OCI-LY1 (cell line): ENCODE results near the gene SSNA1.
A peak's percentile ranks its signal among the peaks of the same experiment; 100 is the strongest.

ENCODE experiments used
- H2AFZ ChIP-seq: fragments of 200-600 bp; sonication (generic), shearing (Covaris generic); 2 replicates; pipeline ENCODE4 v1.6.0; 2014; ENCODE audit warnings: antibody characterized with exemption, mild to moderate bottlenecking, low read length
- H3F3A ChIP-seq: fragments of 200-600 bp; sonication (generic), shearing (Covaris generic); 2 replicates; pipeline ENCODE4 v1.6.0; 2014; ENCODE audit warnings: mild to moderate bottlenecking, antibody characterized with exemption, low read length, moderate library complexity; ENCODE audit not compliant: insufficient read depth
- H3K27ac ChIP-seq: fragments of 200-600 bp; sonication (generic); 2 replicates; pipeline ENCODE4 v1.5.1; 2014; ENCODE audit warnings: low read length, mixed run types, mild to moderate bottlenecking, low read depth; ENCODE audit not compliant: poor library complexity, severe bottlenecking
- H3K27me3 ChIP-seq: fragments of 200-600 bp; sonication (generic); 2 replicates; pipeline ENCODE4 v1.6.0; 2014; ENCODE audit warnings: antibody characterized with exemption, mild to moderate bottlenecking, low read length, moderate library complexity; ENCODE audit not compliant: insufficient read depth
- H3K36me3 ChIP-seq: fragments of 200-600 bp; sonication (generic); 2 replicates; pipeline ENCODE4 v1.6.1; 2014; ENCODE audit warnings: mild to moderate bottlenecking, antibody characterized with exemption, low read length, moderate library complexity, mixed read lengths; ENCODE audit not compliant: insufficient read depth
- H3K4me1 ChIP-seq: fragments of 200-600 bp; sonication (generic); 2 replicates; pipeline ENCODE4 v1.5.1; 2014; ENCODE audit warnings: mild to moderate bottlenecking, low read length, moderate library complexity; ENCODE audit not compliant: insufficient read depth, severe bottlenecking
- H3K4me2 ChIP-seq: fragments of 200-600 bp; sonication (generic), shearing (Covaris generic); 2 replicates; pipeline ENCODE4 v1.6.1; 2014; ENCODE audit warnings: low read length
- H3K4me3 ChIP-seq: fragments of 200-600 bp; sonication (generic); 2 replicates; pipeline ENCODE4 v1.5.1; 2014; ENCODE audit warnings: low read length, low read depth, mild to moderate bottlenecking, mixed read lengths; ENCODE audit not compliant: poor library complexity, severe bottlenecking
- H3K79me2 ChIP-seq: fragments of 200-600 bp; shearing (Covaris generic); 2 replicates; pipeline ENCODE4 v1.6.1; 2016; ENCODE audit warnings: mixed run types, low read length, mixed read lengths; ENCODE audit not compliant: insufficient read depth
- H3K9ac ChIP-seq: fragments of 200-600 bp; sonication (generic), shearing (Covaris generic); 2 replicates; pipeline ENCODE4 v1.6.1; 2014; ENCODE audit warnings: mild to moderate bottlenecking, low read length, mixed read lengths
- H3K9me2 ChIP-seq: fragments of 200-600 bp; sonication (generic), shearing (Covaris generic); 2 replicates; pipeline ENCODE4 v1.6.1; 2014; ENCODE audit warnings: low read depth, mild to moderate bottlenecking, low read length, mixed read lengths
- H3K9me3 ChIP-seq: fragments of 200-600 bp; shearing (Covaris generic); 2 replicates; pipeline ENCODE4 v1.6.1; 2014; ENCODE audit warnings: low read length, mixed read lengths
- H4K20me1 ChIP-seq: fragments of 200-600 bp; sonication (generic), shearing (Covaris generic); 2 replicates; pipeline ENCODE4 v1.6.0; 2016; ENCODE audit warnings: mild to moderate bottlenecking, low read length; ENCODE audit not compliant: insufficient read depth
- EZH2 ChIP-seq: fragments of 200-600 bp; sonication (generic), shearing (Covaris generic); IDR thresholded peaks from 2 replicates; pipeline ENCODE4 v1.8.0; 2017; ENCODE audit warnings: borderline replicate concordance, mixed run types, mild to moderate bottlenecking, antibody characterized with exemption, low read length, moderate library complexity, mixed read lengths
- TF ChIP-seq, protein P1 (sequence below): fragments of 200-600 bp; sonication (generic), shearing (Covaris generic); IDR thresholded peaks from 2 replicates; pipeline ENCODE4 v1.5.1; 2017; ENCODE audit warnings: mild to moderate bottlenecking, antibody characterized with exemption, low read length, moderate library complexity, mixed read lengths

Gene SSNA1, protein sequence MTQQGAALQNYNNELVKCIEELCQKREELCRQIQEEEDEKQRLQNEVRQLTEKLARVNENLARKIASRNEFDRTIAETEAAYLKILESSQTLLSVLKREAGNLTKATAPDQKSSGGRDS

DNA sequence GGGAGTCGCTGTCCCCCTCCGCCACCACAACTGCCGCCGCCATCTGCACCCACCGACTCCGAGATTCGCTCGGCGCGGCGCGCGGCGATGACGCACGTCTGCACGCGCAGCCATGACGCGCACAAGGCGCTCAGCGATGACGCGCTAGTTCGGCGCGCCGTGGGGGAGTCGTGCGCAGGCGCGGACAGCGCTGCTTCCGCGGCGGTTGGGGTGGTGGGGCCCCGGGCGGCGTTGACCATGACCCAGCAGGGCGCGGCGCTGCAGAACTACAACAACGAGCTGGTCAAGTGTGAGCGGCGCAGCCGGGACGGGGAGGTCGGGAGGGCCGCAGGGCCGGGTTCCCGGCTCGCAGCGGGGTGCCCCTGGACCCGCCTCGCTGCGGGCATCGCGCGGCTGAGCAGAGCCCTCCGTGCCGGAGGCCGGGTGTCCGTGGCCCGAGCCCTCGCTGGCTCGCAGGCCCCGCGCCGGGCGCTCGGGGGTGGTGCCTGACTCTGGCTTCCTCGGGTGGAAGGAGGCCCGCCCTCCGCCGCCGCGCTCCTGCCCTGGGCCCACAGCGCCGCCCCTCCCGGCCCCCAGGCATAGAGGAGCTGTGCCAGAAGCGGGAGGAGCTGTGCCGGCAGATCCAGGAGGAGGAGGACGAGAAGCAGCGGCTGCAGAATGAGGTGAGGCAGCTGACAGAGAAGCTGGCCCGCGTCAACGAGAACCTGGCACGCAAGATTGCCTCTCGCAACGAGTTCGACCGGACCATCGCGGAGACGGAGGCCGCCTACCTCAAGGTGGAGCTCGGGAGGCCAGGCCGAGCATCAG is at the start of gene SSNA1, which contains the start of gene ANAPC2:
SSNA1 (plus strand) TSS at position 187 of the 807 bp plus-strand sequence; CDS start at position 238, 51 bp downstream.
ANAPC2 (minus strand) TSS at position 71 of the 807 bp plus-strand sequence; CDS start at position 43, 28 bp downstream.
- Histone ChIP-seq H3K4me1 (peaks cover 30% of the 10 kb centered on the region), H3F3A (no peaks in the 10 kb centered on the region), H3K79me2 (peaks cover 4% of the 10 kb centered on the region), H3K27ac (peak within 1 kb of the TSS; percentile 55), H2AFZ (no peak within 1 kb of the TSS), H3K9me3 (no peaks in the 10 kb centered on the region), H3K36me3 (peaks cover 19% of the 10 kb centered on the region), H3K27me3 (no peaks in the 10 kb centered on the region), H3K4me3 (peak within 1 kb of the TSS; percentile 72), H4K20me1 (no peaks in the 10 kb centered on the region), H3K9ac (peak within 1 kb of the TSS; percentile 69), H3K4me2 (peak within 1 kb of the TSS; percentile 89), H3K9me2 (no peaks in the 10 kb centered on the region)
- TF ChIP-seq, protein P1, sequence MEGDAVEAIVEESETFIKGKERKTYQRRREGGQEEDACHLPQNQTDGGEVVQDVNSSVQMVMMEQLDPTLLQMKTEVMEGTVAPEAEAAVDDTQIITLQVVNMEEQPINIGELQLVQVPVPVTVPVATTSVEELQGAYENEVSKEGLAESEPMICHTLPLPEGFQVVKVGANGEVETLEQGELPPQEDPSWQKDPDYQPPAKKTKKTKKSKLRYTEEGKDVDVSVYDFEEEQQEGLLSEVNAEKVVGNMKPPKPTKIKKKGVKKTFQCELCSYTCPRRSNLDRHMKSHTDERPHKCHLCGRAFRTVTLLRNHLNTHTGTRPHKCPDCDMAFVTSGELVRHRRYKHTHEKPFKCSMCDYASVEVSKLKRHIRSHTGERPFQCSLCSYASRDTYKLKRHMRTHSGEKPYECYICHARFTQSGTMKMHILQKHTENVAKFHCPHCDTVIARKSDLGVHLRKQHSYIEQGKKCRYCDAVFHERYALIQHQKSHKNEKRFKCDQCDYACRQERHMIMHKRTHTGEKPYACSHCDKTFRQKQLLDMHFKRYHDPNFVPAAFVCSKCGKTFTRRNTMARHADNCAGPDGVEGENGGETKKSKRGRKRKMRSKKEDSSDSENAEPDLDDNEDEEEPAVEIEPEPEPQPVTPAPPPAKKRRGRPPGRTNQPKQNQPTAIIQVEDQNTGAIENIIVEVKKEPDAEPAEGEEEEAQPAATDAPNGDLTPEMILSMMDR = peak; percentile 57
- no peak for TF ChIP-seq EZH2

DNA sequence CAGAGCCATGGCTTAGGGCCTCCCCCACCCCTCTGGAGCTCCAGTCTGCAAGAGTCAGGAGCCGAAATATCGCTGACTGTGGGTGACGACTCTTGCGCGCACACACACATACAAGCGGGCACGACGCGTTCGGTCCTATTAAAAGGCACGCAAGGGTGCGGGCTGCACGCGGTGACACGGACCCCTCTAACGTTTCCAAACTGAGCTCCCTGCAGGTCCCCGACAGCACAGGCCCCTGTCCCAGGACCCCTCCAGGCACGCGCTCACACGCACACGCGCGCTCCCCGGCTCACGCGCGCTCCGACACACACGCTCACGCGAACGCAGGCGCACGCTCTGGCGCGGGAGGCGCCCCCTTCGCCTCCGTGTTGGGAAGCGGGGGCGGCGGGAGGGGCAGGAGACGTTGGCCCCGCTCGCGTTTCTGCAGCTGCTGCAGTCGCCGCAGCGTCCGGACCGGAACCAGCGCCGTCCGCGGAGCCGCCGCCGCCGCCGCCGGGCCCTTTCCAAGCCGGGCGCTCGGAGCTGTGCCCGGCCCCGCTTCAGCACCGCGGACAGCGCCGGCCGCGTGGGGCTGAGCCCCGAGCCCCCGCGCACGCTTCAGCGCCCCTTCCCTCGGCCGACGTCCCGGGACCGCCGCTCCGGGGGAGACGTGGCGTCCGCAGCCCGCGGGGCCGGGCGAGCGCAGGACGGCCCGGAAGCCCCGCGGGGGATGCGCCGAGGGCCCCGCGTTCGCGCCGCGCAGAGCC is 49.6 kb upstream of the SSNA1 start, which contains the start of gene GRIN1:
GRIN1 (plus strand) TSS at position 433 of the 746 bp plus-strand sequence. CDS start 333 bp downstream, outside the sequence.
- no peak within 1 kb of the TSS for H2AFZ ChIP-seq
- no peak within 1 kb of the TSS for H3K9ac ChIP-seq
- no peak within 1 kb of the TSS for H3K27ac ChIP-seq
- no peaks in the 10 kb centered on the region for H3K36me3 ChIP-seq
- no peaks in the 10 kb centered on the region for H3K79me2 ChIP-seq
- no peak within 1 kb of the TSS for H3K4me2 ChIP-seq
- H4K20me1 ChIP-seq = no peaks in the 10 kb centered on the region
- no peaks in the 10 kb centered on the region for H3F3A ChIP-seq
- no peaks in the 10 kb centered on the region for H3K4me1 ChIP-seq
- no peak within 1 kb of the TSS for H3K4me3 ChIP-seq
- H3K27me3 ChIP-seq = 0 out of 2 replicates have a peak, but pooled peaks cover 7% of the 10 kb centered on the region
- no peak for TF ChIP-seq EZH2
- TF ChIP-seq, protein P1 = no peak
- H3K9me3 ChIP-seq = no peaks in the 10 kb centered on the region
- H3K9me2 ChIP-seq = no peaks in the 10 kb centered on the region

DNA sequence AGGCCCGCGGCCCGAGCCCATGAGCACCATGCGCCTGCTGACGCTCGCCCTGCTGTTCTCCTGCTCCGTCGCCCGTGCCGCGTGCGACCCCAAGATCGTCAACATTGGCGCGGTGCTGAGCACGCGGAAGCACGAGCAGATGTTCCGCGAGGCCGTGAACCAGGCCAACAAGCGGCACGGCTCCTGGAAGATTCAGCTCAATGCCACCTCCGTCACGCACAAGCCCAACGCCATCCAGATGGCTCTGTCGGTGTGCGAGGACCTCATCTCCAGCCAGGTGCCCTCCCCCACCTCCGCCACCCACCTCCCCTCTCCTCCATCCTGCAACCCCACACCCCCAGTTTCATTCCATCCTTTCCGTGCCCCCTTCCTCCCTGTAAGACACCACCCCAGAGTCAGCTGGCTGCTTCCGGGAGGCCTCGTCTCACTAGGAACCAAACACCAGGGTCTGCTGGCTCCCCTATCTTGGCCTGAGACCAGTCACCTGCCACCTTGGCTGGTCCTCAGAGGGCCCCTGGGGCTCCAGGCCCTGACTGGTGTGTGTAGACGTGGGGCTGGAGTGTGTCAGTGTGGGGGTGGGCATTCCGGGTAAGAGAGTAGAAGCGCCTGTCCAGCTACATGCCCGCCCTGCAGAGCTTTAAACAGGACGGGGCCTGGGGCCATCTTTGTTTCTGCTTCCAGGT is 48.9 kb upstream of the SSNA1 start:
- TF ChIP-seq, protein P1 = no peak
- no peak for TF ChIP-seq EZH2
- Histone ChIP-seq H3K4me3 (no peak overlapping the region), H3K9me2 (no peaks in the 10 kb centered on the region), H3K36me3 (no peaks in the 10 kb centered on the region), H3K4me2 (no peak overlapping the region), H3K79me2 (no peaks in the 10 kb centered on the region), H3K4me1 (no peaks in the 10 kb centered on the region), H3K9ac (no peak overlapping the region), H3K9me3 (no peaks in the 10 kb centered on the region), H2AFZ (no peak overlapping the region), H4K20me1 (no peaks in the 10 kb centered on the region), H3K27ac (no peak overlapping the region), H3F3A (no peaks in the 10 kb centered on the region), H3K27me3 (0 out of 2 replicates have a peak, but pooled peaks cover 7% of the 10 kb centered on the region)
